HUES64 (cell line): ENCODE measurements around the gene TMEM209.
"Not testable (repeated sequence)": the region's sequence is repeated elsewhere in the genome, so short reads cannot be mapped to it uniquely, and the experiment has no call there.

Source experiments
- H3K27ac ChIP-seq: 2 replicates; pipeline ENCODE4 v1.7.0; 2013; ENCODE audit warnings: low read depth, low read length, inconsistent platforms
- H3K27me3 ChIP-seq: 2 replicates; pipeline ENCODE4 v1.6.1; 2013; ENCODE audit warnings: mild to moderate bottlenecking, low read length; ENCODE audit not compliant: insufficient read depth
- H3K36me3 ChIP-seq: 2 replicates; pipeline ENCODE4 v1.6.1; 2013; ENCODE audit warnings: mild to moderate bottlenecking, low read length; ENCODE audit not compliant: insufficient read depth
- H3K4me1 ChIP-seq: 2 replicates; pipeline ENCODE4 v1.6.1; 2013; ENCODE audit warnings: mild to moderate bottlenecking, low read length, moderate library complexity; ENCODE audit not compliant: insufficient read depth
- H3K4me3 ChIP-seq: 2 replicates; pipeline ENCODE4 v1.5.1; 2013; ENCODE audit warnings: mild to moderate bottlenecking, low read length, moderate library complexity
- H3K9ac ChIP-seq: 2 replicates; pipeline ENCODE4 v1.6.1; 2013; ENCODE audit warnings: mild to moderate bottlenecking, low read depth, low read length
- H3K9me3 ChIP-seq: 2 replicates; pipeline ENCODE4 v1.6.1; 2013; ENCODE audit warnings: low read depth, low read length; ENCODE audit not compliant: insufficient read depth
- WGBS: fragments of 150-250, 120-280 bp; methylation state at CpG from one replicate; pipeline ENCODE4 v1.1.7; 2013; ENCODE audit warnings: missing lambda C conversion rate; 5-methylcytosine and 5-hydroxymethylcytosine counted together

Gene TMEM209

GRCh38 chr7:130133029-130133782 lies 72.0 kb downstream of the TMEM209 start:
- H3K27ac ChIP-seq = no peak overlapping the region

GRCh38 chr7:130131964-130132875 lies 73.0 kb downstream of the TMEM209 start:
- 92% methylated on average over 11 of the region's 12 CpGs for WGBS
- no peaks in the 10 kb centered on the region for H3K27me3 ChIP-seq

More at GRCh38 chr7:130133029-130133782, 72.0 kb downstream of the TMEM209 start:
- Histone ChIP-seq H3K9me3 (no peaks in the 10 kb centered on the region), H3K27me3 (no peaks in the 10 kb centered on the region), H3K9ac (no peak overlapping the region), H3K4me1 (peaks cover 13% of the 10 kb centered on the region), H3K36me3 (peaks cover 38% of the 10 kb centered on the region), H3K4me3 (no peak overlapping the region)
- WGBS = 94% methylated on average over 3 of the region's 7 CpGs

GRCh38 chr7:130131191-130131834 lies 73.9 kb downstream of the TMEM209 start:
- Histone ChIP-seq H3K4me3 (no peak overlapping the region), H3K27me3 (no peaks in the 10 kb centered on the region), H3K9me3 (no peaks in the 10 kb centered on the region), H3K27ac (no peak overlapping the region), H3K4me1 (peaks cover 13% of the 10 kb centered on the region), H3K36me3 (peaks cover 53% of the 10 kb centered on the region), H3K9ac (no peak overlapping the region)
- 94% methylated on average over 6 of the region's 6 CpGs for WGBS

More at GRCh38 chr7:130131964-130132875, 73.0 kb downstream of the TMEM209 start:
- Histone ChIP-seq H3K9me3 (no peaks in the 10 kb centered on the region), H3K9ac (no peak overlapping the region), H3K27ac (no peak overlapping the region), H3K4me1 (peaks cover 13% of the 10 kb centered on the region), H3K36me3 (peaks cover 47% of the 10 kb centered on the region), H3K4me3 (no peak overlapping the region)

- no peaks in the 10 kb centered on the region for H3K9me3 ChIP-seq
- H3K4me3 ChIP-seq = no peak overlapping the region
- peaks cover 66% of the 10 kb centered on the region for H3K36me3 ChIP-seq
- no peak overlapping the region for H3K9ac ChIP-seq
- H3K27me3 ChIP-seq = no peaks in the 10 kb centered on the region
- peaks cover 13% of the 10 kb centered on the region for H3K4me1 ChIP-seq
- 96% methylated on average over 4 of the region's 4 CpGs for WGBS
- no peak overlapping the region for H3K27ac ChIP-seq
These were observed 76.2 kb downstream of the TMEM209 start for GRCh38 chr7:130129011-130129411.

GRCh38 chr7:130127821-130128317 lies 77.3 kb downstream of the TMEM209 start:
- Histone ChIP-seq H3K4me1 (peaks cover 3% of the 10 kb centered on the region), H3K4me3 (no peak overlapping the region), H3K27ac (no peak overlapping the region), H3K9ac (no peak overlapping the region), H3K27me3 (no peaks in the 10 kb centered on the region), H3K9me3 (no peaks in the 10 kb centered on the region), H3K36me3 (peaks cover 75% of the 10 kb centered on the region)
- whole genome bisulfite sequencing = 100% methylated on average over 1 of the region's 1 CpG

- H3K9me3 ChIP-seq = no peaks in the 10 kb centered on the region
- no peaks in the 10 kb centered on the region for H3K27me3 ChIP-seq
- H3K27ac ChIP-seq = no peak overlapping the region
- 100% methylated on average over 1 of the region's 2 CpGs for WGBS
- peaks cover 79% of the 10 kb centered on the region for H3K36me3 ChIP-seq
- H3K4me1 ChIP-seq = peaks cover under 1% of the 10 kb centered on the region
- no peak overlapping the region for H3K4me3 ChIP-seq
- no peak overlapping the region for H3K9ac ChIP-seq
These were observed 77.8 kb downstream of the TMEM209 start for GRCh38 chr7:130127404-130127803.

- not testable (repeated sequence) for H3K9ac ChIP-seq, H3K27ac ChIP-seq, H3K27me3 ChIP-seq, H3K4me3 ChIP-seq, H3K9me3 ChIP-seq, H3K4me1 ChIP-seq
- WGBS = 93% methylated on average over 3 of the region's 3 CpGs
- peaks cover 85% of the 10 kb centered on the region for H3K36me3 ChIP-seq
These were observed 78.4 kb downstream of the TMEM209 start for GRCh38 chr7:130126840-130127239.

GRCh38 chr7:130124711-130125110 lies 80.5 kb downstream of the TMEM209 start:
- peaks cover 86% of the 10 kb centered on the region for H3K36me3 ChIP-seq

GRCh38 chr7:130123501-130123900 lies 81.7 kb downstream of the TMEM209 start:
- no peaks in the 10 kb centered on the region for H3K4me1 ChIP-seq
- H3K9ac ChIP-seq = no peak overlapping the region
- no peaks in the 10 kb centered on the region for H3K9me3 ChIP-seq
- H3K27me3 ChIP-seq = no peaks in the 10 kb centered on the region
- H3K27ac ChIP-seq = no peak overlapping the region
- H3K4me3 ChIP-seq = no peak overlapping the region
- peaks cover 78% of the 10 kb centered on the region for H3K36me3 ChIP-seq

More at GRCh38 chr7:130124711-130125110, 80.5 kb downstream of the TMEM209 start:
- H3K4me3 ChIP-seq = no peak overlapping the region
- H3K4me1 ChIP-seq = no peaks in the 10 kb centered on the region
- H3K27ac ChIP-seq = no peak overlapping the region
- H3K9ac ChIP-seq = no peak overlapping the region
- no peaks in the 10 kb centered on the region for H3K27me3 ChIP-seq
- 100% methylated on average over 2 of the region's 2 CpGs for WGBS
- no peaks in the 10 kb centered on the region for H3K9me3 ChIP-seq

- H3K27ac ChIP-seq = no peak overlapping the region
- H3K36me3 ChIP-seq = peaks cover 46% of the 10 kb centered on the region
- no peaks in the 10 kb centered on the region for H3K9me3 ChIP-seq
- H3K4me1 ChIP-seq = no peaks in the 10 kb centered on the region
- H3K9ac ChIP-seq = no peak overlapping the region
- H3K27me3 ChIP-seq = no peaks in the 10 kb centered on the region
- no peak overlapping the region for H3K4me3 ChIP-seq
- WGBS = 94% methylated on average over 4 of the region's 4 CpGs
These were observed 86.4 kb downstream of the TMEM209 start for GRCh38 chr7:130118801-130119200.

- Histone ChIP-seq H3K9ac (no peak overlapping the region), H3K9me3 (no peaks in the 10 kb centered on the region), H3K4me1 (no peaks in the 10 kb centered on the region), H3K27me3 (no peaks in the 10 kb centered on the region), H3K4me3 (no peak overlapping the region), H3K36me3 (peaks cover 41% of the 10 kb centered on the region), H3K27ac (no peak overlapping the region)
- 90% methylated on average over 4 of the region's 5 CpGs for WGBS
These were observed 86.9 kb downstream of the TMEM209 start for GRCh38 chr7:130118294-130118693.
